ENCODE measurements around the gene GAPVD1.
"Not testable (repeated sequence)": the region's sequence is repeated elsewhere in the genome, so short reads cannot be mapped to it uniquely, and the experiment has no call there.

The GAPVD1 gene

DNA sequence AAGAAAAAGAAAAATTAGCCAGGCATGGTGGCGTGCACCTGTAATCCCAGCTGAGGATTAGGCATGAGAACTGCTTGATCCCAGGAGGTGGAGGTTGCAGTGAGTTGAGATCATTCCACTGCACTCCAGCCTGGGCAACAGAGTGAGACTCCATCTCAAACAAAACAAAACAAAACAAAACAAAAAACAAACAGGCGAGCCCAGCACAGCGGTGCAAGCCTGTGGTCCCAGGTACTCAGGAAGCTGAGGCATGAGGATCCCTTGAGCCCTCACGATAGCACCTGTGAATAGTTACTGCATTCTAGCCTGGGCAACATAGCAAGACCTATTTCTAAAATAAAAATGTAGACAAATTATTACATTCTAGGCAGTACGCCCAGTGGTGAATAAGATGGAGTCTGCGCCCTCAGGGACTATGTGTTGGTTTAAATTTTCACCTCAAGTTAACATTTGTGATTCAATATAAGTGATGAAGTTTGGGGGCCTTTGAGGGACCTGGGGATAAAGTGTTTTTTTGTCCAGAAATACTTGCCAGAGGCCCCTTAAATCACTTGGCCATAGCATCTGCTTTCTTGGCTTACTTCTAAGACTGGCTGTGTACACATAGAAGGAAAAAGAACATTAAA lies 3.4 kb upstream of the GAPVD1 start:
- no peak for DNase-seq

- DNase-seq: no peak
Measured at GRCh38 chr9:125258832-125259534, 2.6 kb upstream of the GAPVD1 start.

DNA sequence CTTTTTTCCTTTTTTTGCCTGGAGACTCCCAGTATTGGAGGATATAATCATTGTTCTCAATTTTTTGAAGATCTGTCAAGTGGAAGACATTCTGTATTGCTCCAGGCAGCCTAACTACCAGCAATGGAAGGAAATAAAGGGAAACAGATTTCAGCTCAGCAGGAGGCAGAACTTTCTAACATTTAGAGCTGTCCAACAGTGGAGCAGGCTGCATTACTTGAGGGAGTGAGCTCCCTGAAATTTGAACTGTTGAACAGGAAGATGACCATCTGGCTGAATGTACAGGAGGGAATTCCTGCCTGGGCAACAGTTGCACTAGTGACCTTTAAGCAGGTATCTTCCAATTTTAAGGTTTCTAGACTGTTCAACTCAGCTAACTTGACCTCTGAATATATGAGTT lies 1.1 kb upstream of the GAPVD1 start:
- no peak for DNase-seq

DNA sequence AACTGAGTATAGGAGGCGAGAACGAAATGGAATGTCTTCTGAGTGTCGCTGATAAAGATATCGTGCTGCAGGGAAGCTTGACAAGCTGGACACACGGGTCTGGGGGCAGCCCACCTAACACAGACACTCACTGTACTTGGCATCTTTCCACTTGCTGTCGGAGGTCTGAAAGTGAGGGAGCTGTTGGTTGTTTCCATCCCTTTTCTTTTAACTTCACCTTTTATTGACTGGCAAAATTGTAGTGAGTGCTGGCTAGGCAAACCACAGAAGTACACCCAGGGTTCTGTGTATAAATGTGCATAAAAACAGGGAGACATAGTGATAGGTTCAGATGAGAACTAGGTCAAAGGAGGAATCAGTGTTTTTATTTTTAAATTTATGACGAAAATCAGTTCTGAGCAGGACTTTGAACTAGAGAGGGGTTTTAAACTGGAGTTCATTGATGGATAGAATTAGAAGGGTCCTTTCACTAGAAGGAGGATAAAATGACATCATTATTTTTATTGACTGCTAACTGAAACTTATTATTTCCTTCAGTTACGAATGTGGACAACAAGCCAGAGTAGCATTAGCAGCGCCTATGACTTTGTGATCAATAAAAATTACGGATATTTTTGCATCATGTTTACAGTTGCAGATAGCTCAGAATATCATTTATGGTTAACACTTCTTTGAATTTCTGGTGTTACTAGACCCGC lies 817 bp downstream of the GAPVD1 start:
- DNase-seq: no peak

GRCh38 chr9:125264068-125264467 lies 2.4 kb downstream of the GAPVD1 start:
- DNase-seq: not testable (repeated sequence)

GRCh38 chr9:125268394-125269013 lies 6.9 kb downstream of the GAPVD1 start:
- DNase-seq: no peak

DNA sequence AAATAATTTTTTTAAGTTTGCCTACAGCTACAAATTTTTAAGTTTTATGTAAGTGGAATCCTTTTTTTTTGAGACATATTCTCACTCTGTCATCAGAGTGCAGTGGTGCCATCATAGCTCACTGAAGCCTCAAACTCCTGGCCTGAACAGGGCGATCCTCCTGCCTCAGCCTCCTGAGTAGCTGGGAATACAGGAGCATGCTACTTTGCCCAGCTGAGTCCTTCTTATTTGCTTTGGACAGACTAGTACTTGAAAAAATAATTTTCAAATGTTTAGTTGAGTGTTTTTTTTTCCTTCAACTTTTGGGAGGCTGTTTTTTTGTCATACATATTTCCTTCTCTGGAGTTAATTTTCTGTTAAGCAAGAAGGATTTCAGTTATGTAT lies 7.4 kb downstream of the GAPVD1 start:
- no peak for DNase-seq

DNA sequence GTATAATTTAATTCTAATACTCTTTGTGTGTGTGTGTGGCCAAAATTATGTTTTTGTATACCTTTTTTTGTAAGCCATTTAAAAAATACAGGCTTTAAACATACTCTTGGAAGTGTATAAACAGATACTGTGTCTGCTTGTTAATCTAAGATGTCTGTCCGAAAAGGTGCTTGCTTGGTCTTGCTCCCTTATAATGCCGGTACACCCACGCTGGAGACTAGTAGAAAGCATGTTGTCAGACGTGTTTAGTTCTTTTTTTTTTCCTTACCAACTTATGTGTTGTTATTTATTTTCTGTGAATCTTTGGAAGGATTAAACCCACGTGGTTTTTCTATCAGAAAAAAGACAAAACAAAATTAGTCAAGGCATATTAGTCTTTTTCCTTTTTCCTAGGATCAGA lies 9.5 kb downstream of the GAPVD1 start:
- DNase-seq: no peak

GRCh38 chr9:125272697-125273096 lies 11.1 kb downstream of the GAPVD1 start:
- no peak for DNase-seq

- DNase-seq: no peak
Measured at GRCh38 chr9:125276771-125277170, 15.1 kb downstream of the GAPVD1 start.

DNA sequence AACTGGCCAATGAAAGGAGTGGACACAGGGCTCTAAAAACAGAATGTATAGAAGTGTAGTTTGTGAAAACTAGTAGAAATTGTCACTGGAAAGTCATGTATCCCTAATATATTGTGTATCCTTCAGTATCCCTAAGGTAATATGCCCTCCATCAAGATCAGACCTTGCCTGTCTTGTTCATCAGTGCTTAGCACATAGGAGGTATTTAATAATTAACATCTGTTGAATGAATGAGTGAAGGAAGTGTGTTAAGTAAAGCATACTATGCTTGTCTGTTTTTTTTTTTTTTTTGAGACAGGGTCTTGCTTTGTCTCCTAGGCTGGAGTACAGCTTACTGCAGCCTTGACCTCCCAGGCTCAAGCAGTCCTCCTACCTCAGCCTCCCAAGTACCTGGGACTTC lies 15.8 kb downstream of the GAPVD1 start:
- DNase-seq: no peak

GRCh38 chr9:125280945-125281344 lies 19.3 kb downstream of the GAPVD1 start:
- no peak for DNase-seq

DNA sequence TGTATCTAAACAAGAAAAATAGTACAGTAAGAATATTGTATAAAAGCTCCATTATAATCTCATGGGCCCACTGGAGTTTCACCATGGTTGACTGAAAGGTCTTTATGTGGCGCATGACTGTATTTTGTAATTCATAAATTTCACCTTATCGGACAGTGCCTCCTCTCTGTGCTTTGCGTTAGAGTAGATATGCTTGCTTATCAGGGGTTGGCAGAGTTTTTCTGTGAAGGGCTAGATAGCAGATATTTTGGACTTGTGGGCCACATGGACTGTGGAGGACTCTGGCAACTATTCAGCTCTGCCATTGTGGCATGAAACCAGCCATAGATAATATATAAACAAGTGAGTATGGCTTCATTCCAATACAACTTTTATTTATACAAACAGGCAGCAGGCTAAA lies 23.2 kb downstream of the GAPVD1 start:
- no peak for DNase-seq

- not testable (repeated sequence) for DNase-seq
Measured at GRCh38 chr9:125286935-125287433, 25.4 kb downstream of the GAPVD1 start.

GRCh38 chr9:125293134-125293533 lies 31.5 kb downstream of the GAPVD1 start:
- DNase-seq: no peak

- DNase-seq: no peak
Measured at GRCh38 chr9:125295657-125296056, 34.0 kb downstream of the GAPVD1 start.

DNA sequence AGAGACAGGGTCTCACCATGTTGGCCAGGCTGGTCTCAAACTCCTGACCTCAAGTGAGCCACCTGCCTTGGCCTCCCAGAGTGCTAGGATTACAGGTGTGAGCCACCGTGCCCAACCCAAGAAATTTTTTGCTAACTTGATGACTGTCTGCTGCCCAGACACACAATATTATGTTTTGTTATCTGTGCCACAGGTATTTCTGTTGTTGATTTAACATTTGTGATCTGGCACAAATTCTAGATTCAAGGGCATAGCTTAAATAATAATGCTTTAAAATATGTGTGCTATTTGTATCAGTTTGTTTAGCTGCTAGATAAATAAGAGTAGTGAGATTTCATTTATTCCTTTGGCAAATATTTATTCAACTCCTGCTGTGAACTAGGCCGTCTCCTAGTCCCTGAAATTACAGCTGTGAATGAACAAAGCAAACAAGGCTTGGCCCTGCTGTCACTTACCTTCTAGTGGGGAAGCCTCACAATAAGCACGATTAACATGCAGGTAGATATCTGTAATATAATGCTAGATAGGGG lies 35.3 kb downstream of the GAPVD1 start:
- DNase-seq: no peak

DNA sequence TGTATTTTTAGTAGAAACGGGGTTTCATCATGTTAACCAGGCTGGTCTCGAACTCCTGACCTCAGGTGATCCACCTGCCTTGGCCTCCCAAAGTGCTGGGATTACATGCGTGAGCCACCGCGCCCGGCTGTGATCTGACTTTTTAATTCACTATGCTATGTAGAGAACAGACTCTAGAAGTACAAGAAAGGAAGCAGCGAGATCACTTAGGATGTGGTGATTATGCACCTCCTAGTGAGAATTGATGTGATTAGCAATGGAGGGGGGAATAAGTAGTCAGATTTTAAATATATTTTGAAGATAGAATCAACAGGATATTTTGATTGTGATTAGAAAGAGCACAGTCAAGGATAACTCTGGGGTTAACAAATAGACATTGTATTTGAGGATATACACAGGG lies 36.3 kb downstream of the GAPVD1 start:
- DNase-seq: no peak

DNA sequence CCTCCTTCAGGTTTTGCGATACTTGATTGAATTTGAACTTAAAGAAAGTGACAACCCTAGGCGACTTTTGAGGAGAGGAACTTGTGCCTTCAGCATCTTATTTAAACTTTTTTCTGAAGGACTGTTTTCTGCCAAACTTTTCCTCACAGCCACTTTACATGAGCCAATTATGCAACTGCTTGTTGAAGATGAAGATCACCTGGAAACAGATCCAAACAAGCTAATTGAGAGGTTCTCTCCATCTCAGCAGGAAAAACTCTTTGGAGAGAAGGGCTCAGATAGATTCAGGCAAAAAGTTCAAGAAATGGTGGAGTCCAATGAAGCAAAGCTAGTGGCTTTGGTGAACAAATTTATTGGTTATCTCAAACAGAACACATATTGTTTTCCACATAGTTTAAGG lies 40.6 kb downstream of the GAPVD1 start:
- DNase-seq: no peak

- DNase-seq: no peak
Measured at GRCh38 chr9:125304273-125304672, 42.6 kb downstream of the GAPVD1 start.

GRCh38 chr9:125312411-125312810 lies 50.8 kb downstream of the GAPVD1 start:
- DNase-seq: no peak

GRCh38 chr9:125316359-125316758 lies 54.7 kb downstream of the GAPVD1 start:
- not testable (repeated sequence) for DNase-seq

GRCh38 chr9:125317704-125318103 lies 56.1 kb downstream of the GAPVD1 start:
- DNase-seq: no peak

Measured in left hindlimb (tissue), 1 donor.